GM23338 (cell line): ENCODE measurements around the gene CAMTA1. TPM values are rescaled to one million over a fixed set of nuclear protein-coding genes. Genes with fewer than 3 reads are reported as not detected.

ENCODE experiments used
- ATAC-seq: fragments of 200-7000 bp; cut with Tn5 transposase; 3 replicates; pipeline ENCODE4 v1.9.1; 2020
- DNase-seq: peaks from one replicate; pipeline ENCODE4 v3.0.0-alpha.2; 2015; ENCODE audit warnings: low spot score
- H2AFZ ChIP-seq: fragments of 200-600 bp; sonication (generic); 2 replicates; pipeline ENCODE4 v1.8.0; 2016; ENCODE audit warnings: antibody characterized with exemption, mild to moderate bottlenecking, moderate library complexity
- H3F3A ChIP-seq: fragments of 200-600 bp; sonication (generic); replicated peaks from 2 replicates; pipeline ENCODE4 v1.8.0; 2017; ENCODE audit warnings: antibody characterized with exemption, mixed run types, low read depth
- H3K27ac ChIP-seq: fragments of 200-600 bp; sonication (generic); 2 replicates; pipeline ENCODE4 v1.6.1; 2016; ENCODE audit warnings: low read depth
- H3K27me3 ChIP-seq: fragments of 200-600 bp; sonication (generic); 2 replicates; pipeline ENCODE4 v1.8.0; 2016; ENCODE audit warnings: mild to moderate bottlenecking, mixed run types, moderate library complexity; ENCODE audit not compliant: insufficient read depth
- H3K36me3 ChIP-seq: fragments of 200-600 bp; sonication (generic); 2 replicates; pipeline ENCODE4 v1.8.0; 2016; ENCODE audit warnings: mild to moderate bottlenecking; ENCODE audit not compliant: insufficient read depth
- H3K4me1 ChIP-seq: fragments of 200-600 bp; sonication (generic); 2 replicates; pipeline ENCODE4 v1.8.0; 2016; ENCODE audit warnings: mild to moderate bottlenecking, moderate library complexity; ENCODE audit not compliant: insufficient read depth
- H3K4me2 ChIP-seq: fragments of 200-600 bp; sonication (generic); 2 replicates; pipeline ENCODE4 v1.7.1; 2017; ENCODE audit warnings: mixed run types
- H3K4me3 ChIP-seq: fragments of 200-600 bp; sonication (generic); 2 replicates; pipeline ENCODE4 v1.6.1; 2016; ENCODE audit warnings: mixed run types
- H3K79me2 ChIP-seq: fragments of 200-600 bp; sonication (generic); replicated peaks from 2 replicates; pipeline ENCODE4 v1.8.0; 2017; ENCODE audit warnings: mild to moderate bottlenecking; ENCODE audit not compliant: insufficient read depth
- H3K9me2 ChIP-seq: fragments of 200-600 bp; sonication (generic); 2 replicates; pipeline ENCODE4 v1.8.0; 2017; ENCODE audit not compliant: insufficient read depth
- H4K20me1 ChIP-seq: fragments of 200-600 bp; sonication (generic); replicated peaks from 2 replicates; pipeline ENCODE4 v1.8.0; 2017; ENCODE audit warnings: mild to moderate bottlenecking; ENCODE audit not compliant: insufficient read depth
- H3K27ac Mint-ChIP-seq: 2 replicates; pipeline ENCODE4 v1.8.0; 2020; ENCODE audit warnings: inconsistent platforms, mild to moderate bottlenecking, moderate library complexity, mixed read lengths
- H3K27me3 Mint-ChIP-seq: 3 replicates; pipeline ENCODE4 v1.8.0; 2022; ENCODE audit warnings: low read depth, mild to moderate bottlenecking, moderate library complexity, mixed read lengths, inconsistent platforms; ENCODE audit not compliant: insufficient read depth, poor library complexity
- H3K36me3 Mint-ChIP-seq: 3 replicates; pipeline ENCODE4 v1.8.0; 2021; ENCODE audit warnings: low read depth, mild to moderate bottlenecking, inconsistent platforms, moderate library complexity, mixed read lengths
- H3K4me1 Mint-ChIP-seq: 3 replicates; pipeline ENCODE4 v1.8.0; 2020; ENCODE audit warnings: mild to moderate bottlenecking, inconsistent platforms, mixed read lengths
- H3K4me3 Mint-ChIP-seq: 3 replicates; pipeline ENCODE4 v1.8.0; 2021; ENCODE audit warnings: moderate library complexity, mild to moderate bottlenecking, inconsistent platforms, mixed read lengths
- H3K9me3 Mint-ChIP-seq: 3 replicates; pipeline ENCODE4 v1.8.0; 2020; ENCODE audit warnings: moderate library complexity, mild to moderate bottlenecking, inconsistent platforms, mixed read lengths
- CREB1 ChIP-seq: fragments of 250-450 bp; sonication (Bioruptor Pico); IDR thresholded peaks from 2 replicates; pipeline ENCODE4 v1.5.0; 2020; ENCODE audit warnings: low read depth, mild to moderate bottlenecking, moderate library complexity
- ETS1 ChIP-seq: IDR thresholded peaks from 2 replicates; pipeline ENCODE4 v1.6.1; 2016; ENCODE audit warnings: antibody characterized with exemption
- EZH2phosphoT487 ChIP-seq: fragments of 200-600 bp; sonication (generic); IDR thresholded peaks from one replicate; pipeline ENCODE4 v1.8.1; 2018; ENCODE audit warnings: antibody characterized with exemption; ENCODE audit not compliant: unreplicated experiment
- JUNB ChIP-seq: IDR thresholded peaks from one replicate; pipeline ENCODE4 v1.6.1; 2016; ENCODE audit warnings: antibody characterized with exemption; ENCODE audit not compliant: unreplicated experiment
- POLR2AphosphoS5 ChIP-seq: IDR thresholded peaks from 2 replicates; pipeline ENCODE4 v1.6.1; 2016; ENCODE audit warnings: antibody characterized with exemption, low read depth
- REST ChIP-seq: IDR thresholded peaks from one replicate; pipeline ENCODE4 v1.6.1; 2018; ENCODE audit warnings: antibody characterized with exemption; ENCODE audit not compliant: unreplicated experiment
- polyA plus RNA-seq: library from polyadenylated mRNA; unstranded; fragments of >200 nt; fragmentation: Nextera tagmentation; extraction: Ambion mirVana; gene quantifications from 2 replicates; pipeline ENCODE4 v1.2.1, GENCODE V29; 2016
- total RNA-seq: library from RNA; depleted of rRNA; stranded (reverse); fragments of >200 nt; shearing (Covaris generic); gene quantifications from 2 replicates; pipeline ENCODE4 v1.2.3, GENCODE V29; 2014

The CAMTA1 gene
- total and polyA plus RNA-seq, 2 experiments from 2014 or later, result 115 to 519 TPM

DNA sequence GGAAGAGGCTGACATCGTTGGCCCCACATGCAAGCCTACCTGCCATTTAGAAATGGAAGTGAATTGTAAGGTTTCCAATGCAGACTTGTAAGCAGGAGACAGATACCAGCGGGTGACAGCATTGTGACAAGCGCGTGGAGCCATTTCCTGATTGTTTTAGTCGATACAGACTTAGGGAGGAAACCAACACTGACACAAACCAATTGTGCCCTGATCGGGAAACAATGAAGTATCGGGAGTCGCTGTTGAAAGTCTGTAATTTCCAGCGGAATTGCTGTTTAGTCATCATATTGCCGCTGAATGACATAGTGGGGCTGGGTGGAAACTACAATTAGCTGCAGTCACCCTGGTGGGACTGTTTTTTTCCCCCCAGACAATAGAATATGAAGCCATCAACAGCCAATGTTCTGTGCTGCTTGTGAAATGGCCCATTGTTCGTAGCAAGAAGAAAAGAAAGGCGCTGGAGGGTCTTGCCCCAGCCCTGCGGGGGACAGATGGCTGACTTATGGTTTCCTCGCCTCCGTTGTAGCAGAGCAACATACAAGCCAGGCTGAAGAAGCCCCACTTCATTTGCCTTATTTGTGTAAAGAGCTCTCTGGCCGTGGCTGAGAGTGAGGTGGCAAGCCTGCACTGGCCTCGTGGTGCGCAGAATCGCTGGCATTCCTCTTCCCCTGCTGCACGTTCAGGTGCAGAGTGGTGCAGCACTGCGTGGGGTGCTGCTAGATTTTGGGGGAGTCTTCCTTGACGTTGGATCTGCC is 462.7 kb downstream of the CAMTA1 start:
- Mint-ChIP-seq H3K4me3 (no peak overlapping the region), H3K36me3 (no peaks in the 10 kb centered on the region), H3K4me1 (peaks cover 3% of the 10 kb centered on the region; the same call in 2 of the 3 replicates), H3K27ac (no peak overlapping the region), H3K27me3 (no peaks in the 10 kb centered on the region), H3K9me3 (peaks cover 8% of the 10 kb centered on the region; the same call in 2 of the 3 replicates)
- Histone ChIP-seq H3F3A (no peaks in the 10 kb centered on the region), H4K20me1 (no peaks in the 10 kb centered on the region), H3K4me3 (no peak overlapping the region), H3K4me1 (no peaks in the 10 kb centered on the region; the same call in 1 of the 2 replicates), H3K9me2 (no peaks in the 10 kb centered on the region), H3K4me2 (no peak overlapping the region), H3K79me2 (no peaks in the 10 kb centered on the region), H3K27me3 (no peaks in the 10 kb centered on the region), H3K27ac (no peak overlapping the region), H3K36me3 (no peaks in the 10 kb centered on the region), H2AFZ (no peak overlapping the region)
- ATAC-seq (no peak), DNase-seq (no peak)
- TF ChIP-seq POLR2AphosphoS5, result no peak
- TF ChIP-seq EZH2phosphoT487, result no peak
- no peak for TF ChIP-seq ETS1
- no peak for TF ChIP-seq REST
- TF ChIP-seq JUNB, result no peak

GRCh38 chr1:7248549-7249199 is 463.4 kb downstream of the CAMTA1 start:
- Mint-ChIP-seq H3K9me3 (peaks cover under 1% of the 10 kb centered on the region; the same call in 2 of the 3 replicates), H3K36me3 (no peaks in the 10 kb centered on the region), H3K4me1 (peaks cover 3% of the 10 kb centered on the region; the same call in 2 of the 3 replicates), H3K27ac (no peak overlapping the region), H3K27me3 (no peaks in the 10 kb centered on the region), H3K4me3 (no peak overlapping the region)
- H3F3A ChIP-seq, result no peaks in the 10 kb centered on the region
- no peak overlapping the region for H3K4me3 ChIP-seq
- no peaks in the 10 kb centered on the region for H4K20me1 ChIP-seq
- DNase-seq (no peak), ATAC-seq (no peak)
- H3K9me2 ChIP-seq, result no peaks in the 10 kb centered on the region
- no peak overlapping the region for H3K27ac ChIP-seq
- no peaks in the 10 kb centered on the region for H3K79me2 ChIP-seq
- H3K4me2 ChIP-seq, result no peak overlapping the region
- no peaks in the 10 kb centered on the region; the same call in 1 of the 2 replicates for H3K4me1 ChIP-seq
- H3K36me3 ChIP-seq, result no peaks in the 10 kb centered on the region
- no peaks in the 10 kb centered on the region for H3K27me3 ChIP-seq
- H2AFZ ChIP-seq, result no peak overlapping the region
- no peak for TF ChIP-seq EZH2phosphoT487
- TF ChIP-seq JUNB, result no peak
- no peak for TF ChIP-seq REST
- no peak for TF ChIP-seq CREB1 (CRISPR knock-in tag)
